Tibial nerve (tissue), 4 donors: ENCODE measurements around the gene ANO2. TPM values are rescaled to one million over a fixed set of nuclear protein-coding genes. Genes with fewer than 3 reads are reported as not detected.

Source experiments
- DNase-seq, 2 donors: peaks; one replicate each; pipeline ENCODE4 v3.0.0-alpha.2; 2019; ENCODE audit warnings: low spot score in 2 of 2
- H3K27ac ChIP-seq, 4 donors: fragments of 200-600 bp; sonication (generic) in 3 of 4; one replicate each; pipeline ENCODE4 v1.5.1; 2017 to 2019; ENCODE audit warnings: mild to moderate bottlenecking in 1 of 4
- H3K27me3 ChIP-seq, 2 donors: fragments of 200-600 bp; sonication (generic) in 1 of 2; one replicate each; pipeline versions ENCODE4 v1.5.1 to v1.6.0; 2017 to 2019
- H3K36me3 ChIP-seq, 3 donors: fragments of 200-600 bp; sonication (generic); one replicate each; pipeline ENCODE4 v1.5.1; 2018 to 2019
- H3K4me1 ChIP-seq, 4 donors: fragments of 200-600 bp; sonication (generic) in 3 of 4; one replicate each; pipeline ENCODE4 v1.5.1; 2017 to 2019
- H3K4me3 ChIP-seq, 4 donors: fragments of 200-600 bp; sonication (generic) in 3 of 4; one replicate each; pipeline ENCODE4 v1.5.1; 2017 to 2019; ENCODE audit warnings: mild to moderate bottlenecking in 1 of 4, moderate library complexity in 1 of 4
- H3K9me3 ChIP-seq, 4 donors: fragments of 200-600 bp; sonication (generic) in 3 of 4; one replicate each; pipeline ENCODE4 v1.5.1; 2017 to 2019
- CTCF ChIP-seq, 5 experiments: fragments of 200-600 bp in 3 of 5; fragments of 450-650 bp in 2 of 5; sonication (generic) in 3 of 5; IDR thresholded peaks; one replicate each; pipeline ENCODE4 v1.5.1; 2016 to 2019; ENCODE audit warnings: antibody characterized with exemption in 5 of 5, mild to moderate bottlenecking in 3 of 5, moderate library complexity in 2 of 5
- EP300 ChIP-seq, 2 donors: sonication (generic); formaldehyde crosslinking; IDR thresholded peaks; one replicate each; pipeline ENCODE4 v1.6.1; 2017; ENCODE audit warnings: antibody characterized with exemption in 2 of 2, mild to moderate bottlenecking in 1 of 2
- POLR2A ChIP-seq, 2 donors: fragments of 450-650 bp; IDR thresholded peaks; one replicate each; pipeline ENCODE4 v1.6.1; 2017; ENCODE audit warnings: antibody characterized with exemption in 2 of 2, mild to moderate bottlenecking in 2 of 2, moderate library complexity in 2 of 2
- WGBS, 2 donors: methylation state at CpG; one replicate each; pipeline ENCODE4 v1.1.5; 2018; 5-methylcytosine and 5-hydroxymethylcytosine counted together
- total RNA-seq, 4 donors: library from RNA; depleted of rRNA; stranded (reverse); fragments of >200 nt; gene quantifications; one replicate each; pipeline ENCODE4 v1.1.0, GENCODE V29; 2016

Gene ANO2
- total RNA-seq, 4 donors from 2014 or later: 13.8 to 23.2 (median 21.3) TPM

- DNase-seq: no peak
- H3K4me3 ChIP-seq: no peak overlapping the region
- TF ChIP-seq EP300 (IDR thresholded peaks at IDR 0.05) (no peak), CTCF (IDR thresholded peaks at IDR 0.05) (no peak), POLR2A (IDR thresholded peaks at IDR 0.05) (no peak)
- no peaks in the 10 kb centered on the region for H3K36me3 ChIP-seq
- H3K27me3 ChIP-seq: no peaks in the 10 kb centered on the region
- no peak overlapping the region for H3K27ac ChIP-seq
- no peaks in the 10 kb centered on the region for H3K4me1 ChIP-seq
- no peaks in the 10 kb centered on the region for H3K9me3 ChIP-seq
Measured at GRCh38 chr12:5778821-5779220, 166.2 kb downstream of the ANO2 start.

DNA sequence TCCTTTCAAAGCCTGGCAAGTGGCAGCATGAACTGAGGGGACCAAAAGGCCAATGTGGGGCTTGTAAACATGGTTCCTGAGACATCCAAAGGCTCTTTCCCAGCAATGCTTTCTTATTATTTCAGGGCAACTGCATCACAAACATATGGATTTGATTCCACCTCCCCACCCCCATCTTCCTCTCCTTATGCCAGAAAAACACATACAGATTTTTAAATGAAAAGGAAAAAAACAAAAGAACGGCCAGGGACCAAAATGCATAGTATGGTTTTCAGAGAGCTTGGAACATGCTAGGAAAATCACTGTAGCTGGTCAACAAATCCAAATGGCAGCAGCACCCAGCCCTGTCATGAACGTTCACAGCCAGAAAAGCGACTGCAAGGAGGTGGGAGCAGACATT lies 167.6 kb downstream of the ANO2 start:
- Histone ChIP-seq H3K4me1 (no peaks in the 10 kb centered on the region), H3K36me3 (no peaks in the 10 kb centered on the region), H3K27me3 (no peaks in the 10 kb centered on the region), H3K27ac (no peak overlapping the region), H3K4me3 (no peak overlapping the region), H3K9me3 (no peaks in the 10 kb centered on the region)
- no peak for DNase-seq
- TF ChIP-seq POLR2A (IDR thresholded peaks at IDR 0.05) (no peak), EP300 (IDR thresholded peaks at IDR 0.05) (no peak), CTCF (IDR thresholded peaks at IDR 0.05) (no peak)
- 68 to 72% methylated on average over 3 of the region's 3 CpGs for WGBS, 2 donors

DNA sequence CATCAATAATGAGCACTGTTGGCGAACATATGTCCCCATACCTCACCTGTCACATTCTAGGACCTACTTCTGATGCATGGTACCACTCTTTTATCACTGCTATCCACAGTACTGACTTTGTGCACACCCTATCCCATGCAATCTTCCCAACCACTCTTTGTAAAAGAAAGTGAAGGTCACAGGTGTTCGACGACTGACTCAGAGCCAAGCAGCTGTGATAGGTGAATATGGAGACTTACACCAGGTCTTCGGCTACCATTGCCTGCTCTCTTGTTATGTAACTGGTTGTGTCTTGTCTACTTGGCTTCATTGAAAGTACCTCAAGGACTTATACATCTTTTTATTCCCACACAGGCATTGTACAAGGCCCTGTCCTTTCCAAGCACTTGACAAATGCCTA lies 169.0 kb downstream of the ANO2 start:
- H3K27me3 ChIP-seq: no peaks in the 10 kb centered on the region
- no peak for DNase-seq
- WGBS, 2 donors: 95 to 99% methylated on average over 4 of the region's 4 CpGs

GRCh38 chr12:5773550-5773949 lies 171.5 kb downstream of the ANO2 start:
- H3K4me1 ChIP-seq: no peaks in the 10 kb centered on the region
- no peak overlapping the region for H3K4me3 ChIP-seq
- no peaks in the 10 kb centered on the region for H3K9me3 ChIP-seq
- TF ChIP-seq CTCF (IDR thresholded peaks at IDR 0.05) (no peak), POLR2A (IDR thresholded peaks at IDR 0.05) (no peak), EP300 (IDR thresholded peaks at IDR 0.05) (no peak)
- no peak for DNase-seq
- no peaks in the 10 kb centered on the region for H3K36me3 ChIP-seq
- WGBS, 2 donors: 80 to 82% methylated on average over 3 of the region's 3 CpGs
- H3K27me3 ChIP-seq: no peaks in the 10 kb centered on the region
- H3K27ac ChIP-seq: no peak overlapping the region

More for the DNA sequence above, 169.0 kb downstream of the ANO2 start:
- H3K27ac ChIP-seq: no peak overlapping the region
- TF ChIP-seq CTCF (IDR thresholded peaks at IDR 0.05) (no peak), EP300 (IDR thresholded peaks at IDR 0.05) (no peak), POLR2A (IDR thresholded peaks at IDR 0.05) (no peak)
- no peaks in the 10 kb centered on the region for H3K9me3 ChIP-seq
- H3K4me3 ChIP-seq: no peak overlapping the region
- H3K36me3 ChIP-seq: no peaks in the 10 kb centered on the region
- no peaks in the 10 kb centered on the region for H3K4me1 ChIP-seq

GRCh38 chr12:5771756-5772155 lies 173.3 kb downstream of the ANO2 start:
- TF ChIP-seq POLR2A (IDR thresholded peaks at IDR 0.05) (no peak), EP300 (IDR thresholded peaks at IDR 0.05) (no peak), CTCF (IDR thresholded peaks at IDR 0.05) (no peak)
- DNase-seq: no peak
- WGBS, 2 donors: 65 to 67% methylated on average over 1 of the region's 1 CpG
- Histone ChIP-seq H3K36me3 (no peaks in the 10 kb centered on the region), H3K4me1 (no peaks in the 10 kb centered on the region), H3K9me3 (peaks cover 0 to 6% (median 0%) of the 10 kb centered on the region in 4 donors), H3K27me3 (no peaks in the 10 kb centered on the region), H3K27ac (no peak overlapping the region), H3K4me3 (no peak overlapping the region)
